Suprapubic skin (tissue), 4 donors: ENCODE data around the gene ZNF786. TPM values are rescaled to one million over a fixed set of nuclear protein-coding genes. Genes with fewer than 3 reads are reported as not detected.
"Not testable (repeated sequence)": the region's sequence is repeated elsewhere in the genome, so short reads cannot be mapped to it uniquely, and the experiment has no call there.

Experiments
- DNase-seq, 2 donors: peaks; one replicate each; pipeline ENCODE4 v3.0.0-alpha.2; 2019; ENCODE audit warnings: low spot score in 2 of 2
- H3K27ac ChIP-seq: fragments of 200-600 bp; sonication (generic); one replicate; pipeline ENCODE4 v1.5.1; 2019
- H3K27me3 ChIP-seq: fragments of 200-600 bp; sonication (generic); one replicate; pipeline ENCODE4 v1.5.1; 2019
- H3K36me3 ChIP-seq: fragments of 200-600 bp; sonication (generic); one replicate; pipeline ENCODE4 v1.5.1; 2019
- H3K4me1 ChIP-seq: fragments of 200-600 bp; sonication (generic); one replicate; pipeline ENCODE4 v1.5.1; 2019
- H3K4me3 ChIP-seq: fragments of 200-600 bp; sonication (generic); one replicate; pipeline ENCODE4 v1.5.1; 2019; ENCODE audit warnings: mild to moderate bottlenecking
- H3K9me3 ChIP-seq: fragments of 200-600 bp; sonication (generic); one replicate; pipeline ENCODE4 v1.5.1; 2019
- CTCF ChIP-seq, 2 donors: fragments of 200-600 bp in 1 of 2; fragments of 450-650 bp in 1 of 2; sonication (generic) in 1 of 2; IDR thresholded peaks; one replicate each; pipeline ENCODE4 v1.5.1; 2016 to 2019; ENCODE audit warnings: antibody characterized with exemption in 2 of 2, mild to moderate bottlenecking in 1 of 2, moderate library complexity in 1 of 2
- EP300 ChIP-seq: sonication (generic); formaldehyde crosslinking; IDR thresholded peaks from one replicate; pipeline ENCODE4 v1.6.1; 2017; ENCODE audit warnings: antibody characterized with exemption
- POLR2A ChIP-seq, 2 donors: fragments of 450-650 bp; IDR thresholded peaks; one replicate each; pipeline ENCODE4 v1.6.1; 2017; ENCODE audit warnings: antibody characterized with exemption in 2 of 2, mild to moderate bottlenecking in 2 of 2, moderate library complexity in 2 of 2
- POLR2AphosphoS5 ChIP-seq, 3 donors: sonication (generic); formaldehyde crosslinking; IDR thresholded peaks; one replicate each; pipeline ENCODE4 v1.6.1; 2017; ENCODE audit warnings: antibody characterized with exemption in 3 of 3
- WGBS: methylation state at CpG from one replicate; pipeline ENCODE4 v1.1.5; 2018; 5-methylcytosine and 5-hydroxymethylcytosine counted together
- total RNA-seq, 4 donors: library from RNA; depleted of rRNA; stranded (reverse); fragments of >200 nt; gene quantifications; one replicate each; pipeline ENCODE4 v1.1.0, GENCODE V29; 2016

Gene ZNF786
- total RNA-seq, 4 donors from 2014 or later: 6.8 to 11.8 (median 10.3) TPM

- WGBS: 100% methylated on average over 1 of the region's 1 CpG
- no peak for DNase-seq
- no peaks in the 10 kb centered on the region for H3K36me3 ChIP-seq
Measured at GRCh38 chr7:149036676-149037075, 53.8 kb downstream of the ZNF786 start.

GRCh38 chr7:149031353-149031910 lies 59.1 kb downstream of the ZNF786 start:
- no peak overlapping the region for H3K27ac ChIP-seq
- no peaks in the 10 kb centered on the region for H3K27me3 ChIP-seq
- H3K9me3 ChIP-seq: no peaks in the 10 kb centered on the region
- WGBS: 94% methylated on average over 3 of the region's 3 CpGs
- TF ChIP-seq CTCF (IDR thresholded peaks at IDR 0.05): no peak
- no peak overlapping the region for H3K4me3 ChIP-seq
- H3K36me3 ChIP-seq: no peaks in the 10 kb centered on the region
- DNase-seq: no peak
- H3K4me1 ChIP-seq: peaks cover 23% of the 10 kb centered on the region

More at GRCh38 chr7:149036676-149037075, 53.8 kb downstream of the ZNF786 start:
- TF ChIP-seq CTCF (IDR thresholded peaks at IDR 0.05): no peak
- TF ChIP-seq POLR2AphosphoS5 (IDR thresholded peaks at IDR 0.05): no peak
- no peak for TF ChIP-seq POLR2A (IDR thresholded peaks at IDR 0.05)
- TF ChIP-seq EP300: no peak
- Histone ChIP-seq H3K4me1 (no peaks in the 10 kb centered on the region), H3K4me3 (no peak overlapping the region), H3K9me3 (no peaks in the 10 kb centered on the region), H3K27ac (no peak overlapping the region), H3K27me3 (no peaks in the 10 kb centered on the region)

GRCh38 chr7:149030439-149030838 lies 60.1 kb downstream of the ZNF786 start:
- WGBS: 95% methylated on average over 9 of the region's 9 CpGs

GRCh38 chr7:149028346-149029109 lies 62.0 kb downstream of the ZNF786 start, which contains the start of gene PDIA4:
Gene PDIA4, minus strand, starts transcription at chr7:149028505. Its CDS starts 97 bp downstream, at chr7:149028408.
- Histone ChIP-seq H3K4me1 (peaks cover 25% of the 10 kb centered on the region), H3K9me3 (no peaks in the 10 kb centered on the region), H3K27me3 (no peaks in the 10 kb centered on the region), H3K27ac (peak within 1 kb of the TSS; percentile 92), H3K36me3 (no peaks in the 10 kb centered on the region), H3K4me3 (peak within 1 kb of the TSS; percentile 95)
- DNase-seq: peak; percentile 99
- WGBS: under 1% methylated on average over 35 of the region's 87 CpGs
- peak in 1 of 2 donors; percentile 27 for TF ChIP-seq CTCF (IDR thresholded peaks at IDR 0.05)
- TF ChIP-seq POLR2AphosphoS5 (IDR thresholded peaks at IDR 0.05): peak in 2 of 3 donors; percentile 66 to 82
- TF ChIP-seq POLR2A (IDR thresholded peaks at IDR 0.05): peak; percentile 36 to 47
- TF ChIP-seq EP300: no peak

More at GRCh38 chr7:149030439-149030838, 60.1 kb downstream of the ZNF786 start:
- H3K4me3 ChIP-seq, H3K36me3 ChIP-seq, H3K9me3 ChIP-seq, H3K27ac ChIP-seq, DNase-seq, H3K27me3 ChIP-seq: not testable (repeated sequence)
- peaks cover 23% of the 10 kb centered on the region for H3K4me1 ChIP-seq

- 1% methylated on average over 16 of the region's 43 CpGs for WGBS
- no peaks in the 10 kb centered on the region for H3K36me3 ChIP-seq
- peak in 1 of 2 donors; percentile 66 for DNase-seq
- peak overlapping the region; percentile 92 for H3K27ac ChIP-seq
- no peaks in the 10 kb centered on the region for H3K9me3 ChIP-seq
- no peaks in the 10 kb centered on the region for H3K27me3 ChIP-seq
- peak overlapping the region; percentile 95 for H3K4me3 ChIP-seq
- H3K4me1 ChIP-seq: peaks cover 29% of the 10 kb centered on the region
- TF ChIP-seq EP300 (no peak), POLR2A (IDR thresholded peaks at IDR 0.05) (no peak), POLR2AphosphoS5 (IDR thresholded peaks at IDR 0.05) (no peak), CTCF (IDR thresholded peaks at IDR 0.05) (no peak)
Measured at GRCh38 chr7:149027611-149028345, 62.7 kb downstream of the ZNF786 start.
